ENCODE data around the gene SMAD6. TPM values are rescaled to one million over a fixed set of nuclear protein-coding genes. Genes with fewer than 3 reads are reported as not detected.

Gene SMAD6
- polyA plus RNA-seq, 1 donor from 2014 or later, result 0.16 TPM

DNA sequence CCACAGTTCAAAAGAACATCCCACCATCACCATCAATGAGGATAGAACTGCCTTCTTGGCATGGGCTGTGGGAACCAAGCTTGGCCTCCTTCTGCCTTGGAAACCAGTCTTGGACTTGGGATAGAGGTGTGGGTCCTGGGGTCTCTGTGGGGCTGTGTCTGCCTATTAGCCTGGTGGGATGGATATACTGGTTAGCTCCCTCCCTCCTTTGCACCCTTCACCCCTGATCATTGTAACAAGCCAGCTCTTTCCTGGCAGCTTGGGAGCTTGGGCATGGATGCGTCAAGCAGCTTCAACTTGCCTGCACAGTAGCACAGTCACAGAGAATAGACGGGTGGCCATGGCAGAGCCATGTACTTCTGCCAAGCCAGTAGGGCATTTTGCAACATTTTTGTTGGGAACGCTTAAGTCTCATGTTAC, 65.2 kb downstream of the SMAD6 start:
- no peak for TF ChIP-seq REST (IDR thresholded peaks at IDR 0.05; ENCODE audit: borderline replicate concordance)
- Histone ChIP-seq H3K9me2 (ENCODE audit: insufficient read depth, low read length) (no peaks in the 10 kb centered on the region), H2AFZ (ENCODE audit: low read depth, low read length) (no peak overlapping the region), H3K9ac (ENCODE audit: low read length) (no peak overlapping the region), H3K79me2 (replicated peaks; ENCODE audit: insufficient read depth, low read length) (no peaks in the 10 kb centered on the region), H3F3A (ENCODE audit: insufficient read depth, low read length, poor library complexity, severe bottlenecking) (no peaks in the 10 kb centered on the region), H3K27ac (ENCODE audit: low read length) (no peak overlapping the region), H3K9me3 (ENCODE audit: low read length) (no peaks in the 10 kb centered on the region), H3K36me3 (ENCODE audit: insufficient read depth, low read length) (no peaks in the 10 kb centered on the region), H3K4me3 (ENCODE audit: low read length) (no peak overlapping the region), H3K27me3 (ENCODE audit: insufficient read depth, low read depth, low read length) (no peaks in the 10 kb centered on the region), H4K20me1 (ENCODE audit: insufficient read depth) (no peaks in the 10 kb centered on the region), H3K4me2 (ENCODE audit: low read length) (no peak overlapping the region)

- Histone ChIP-seq H3F3A (ENCODE audit: insufficient read depth, low read length, poor library complexity, severe bottlenecking) (no peaks in the 10 kb centered on the region), H3K79me2 (replicated peaks; ENCODE audit: insufficient read depth, low read length) (no peaks in the 10 kb centered on the region), H3K36me3 (ENCODE audit: insufficient read depth, low read length) (no peaks in the 10 kb centered on the region), H3K9ac (ENCODE audit: low read length) (no peak overlapping the region), H3K4me3 (ENCODE audit: low read length) (no peak overlapping the region), H4K20me1 (ENCODE audit: insufficient read depth) (no peaks in the 10 kb centered on the region), H3K9me2 (ENCODE audit: insufficient read depth, low read length) (no peaks in the 10 kb centered on the region), H3K4me2 (ENCODE audit: low read length) (no peak overlapping the region), H3K27ac (ENCODE audit: low read length) (no peak overlapping the region), H3K27me3 (ENCODE audit: insufficient read depth, low read depth, low read length) (no peaks in the 10 kb centered on the region), H3K9me3 (ENCODE audit: low read length) (no peaks in the 10 kb centered on the region), H2AFZ (ENCODE audit: low read depth, low read length) (no peak overlapping the region)
- TF ChIP-seq REST (IDR thresholded peaks at IDR 0.05; ENCODE audit: borderline replicate concordance) (no peak), MXI1 (conservative IDR thresholded peaks at IDR 0.05; ENCODE audit: poor library complexity, severe bottlenecking) (no peak), EP300 (conservative IDR thresholded peaks at IDR 0.05; ENCODE audit: poor library complexity, severe bottlenecking) (no peak), SMC3 (conservative IDR thresholded peaks at IDR 0.05; ENCODE audit: poor library complexity) (no peak), EZH2 (IDR thresholded peaks at IDR 0.05; ENCODE audit: borderline replicate concordance, insufficient read depth, low read length, poor library complexity, severe bottlenecking) (no peak), POLR2AphosphoS5 (IDR thresholded peaks at IDR 0.05) (no peak), TAF1 (IDR thresholded peaks at IDR 0.05; ENCODE audit: low read depth) (no peak), RAD21 (conservative IDR thresholded peaks at IDR 0.05) (no peak)
- TF ChIP-seq, protein P1, sequence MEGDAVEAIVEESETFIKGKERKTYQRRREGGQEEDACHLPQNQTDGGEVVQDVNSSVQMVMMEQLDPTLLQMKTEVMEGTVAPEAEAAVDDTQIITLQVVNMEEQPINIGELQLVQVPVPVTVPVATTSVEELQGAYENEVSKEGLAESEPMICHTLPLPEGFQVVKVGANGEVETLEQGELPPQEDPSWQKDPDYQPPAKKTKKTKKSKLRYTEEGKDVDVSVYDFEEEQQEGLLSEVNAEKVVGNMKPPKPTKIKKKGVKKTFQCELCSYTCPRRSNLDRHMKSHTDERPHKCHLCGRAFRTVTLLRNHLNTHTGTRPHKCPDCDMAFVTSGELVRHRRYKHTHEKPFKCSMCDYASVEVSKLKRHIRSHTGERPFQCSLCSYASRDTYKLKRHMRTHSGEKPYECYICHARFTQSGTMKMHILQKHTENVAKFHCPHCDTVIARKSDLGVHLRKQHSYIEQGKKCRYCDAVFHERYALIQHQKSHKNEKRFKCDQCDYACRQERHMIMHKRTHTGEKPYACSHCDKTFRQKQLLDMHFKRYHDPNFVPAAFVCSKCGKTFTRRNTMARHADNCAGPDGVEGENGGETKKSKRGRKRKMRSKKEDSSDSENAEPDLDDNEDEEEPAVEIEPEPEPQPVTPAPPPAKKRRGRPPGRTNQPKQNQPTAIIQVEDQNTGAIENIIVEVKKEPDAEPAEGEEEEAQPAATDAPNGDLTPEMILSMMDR (IDR thresholded peaks at IDR 0.05; ENCODE audit: poor library complexity, severe bottlenecking), result no peak
Measured at GRCh38 chr15:66768987-66769386, 67.0 kb downstream of the SMAD6 start.

Measured in neural cell (in vitro differentiated cells).